MM.1S (cell line): Measurements from ENCODE around the gene ARHGAP40.

ENCODE experiments used
- CTCF ChIP-seq: fragments of 300-600 bp; sonication (generic); IDR thresholded peaks from 2 replicates; pipeline ENCODE4 v1.5.1; 2016; ENCODE audit warnings: antibody characterized with exemption, low read length, mixed read lengths
- EZH2phosphoT487 ChIP-seq: fragments of 300-600 bp; sonication (generic); IDR thresholded peaks from 2 replicates; pipeline ENCODE4 v1.6.1; 2018; ENCODE audit warnings: antibody characterized with exemption, low read length

DNA sequence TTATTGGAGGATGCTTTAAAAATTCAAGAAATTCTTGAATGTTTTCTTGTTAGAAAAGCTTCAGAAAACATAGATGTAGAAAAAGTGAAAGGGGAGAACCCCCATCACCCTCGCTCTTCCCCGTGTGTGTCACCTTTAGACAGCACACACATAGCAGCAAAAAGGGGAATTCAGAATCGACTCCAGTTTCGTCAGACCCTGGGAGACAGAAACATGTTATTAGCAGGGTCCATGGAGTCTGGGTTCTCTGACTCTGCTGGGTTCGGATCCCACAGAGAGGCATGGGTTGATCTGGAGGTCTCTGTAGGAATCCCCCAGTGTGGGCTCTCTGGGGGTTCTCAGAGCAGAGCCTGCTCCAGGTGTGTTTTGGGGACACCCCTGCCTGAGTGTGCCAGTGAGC lies 43.7 kb downstream of the ARHGAP40 start:
- TF ChIP-seq EZH2phosphoT487 (no peak), CTCF (no peak)
